Measurements from ENCODE around the gene COL3A1. TPM values are rescaled to one million over a fixed set of nuclear protein-coding genes. Genes with fewer than 3 reads are reported as not detected.

COL3A1 gene
- total and polyA plus RNA-seq, 2 of the 13 experiments (the other 11 are each of a cell fraction or from before 2014, with no cell fraction given), result 0.04 TPM; not detected in 1

DNA sequence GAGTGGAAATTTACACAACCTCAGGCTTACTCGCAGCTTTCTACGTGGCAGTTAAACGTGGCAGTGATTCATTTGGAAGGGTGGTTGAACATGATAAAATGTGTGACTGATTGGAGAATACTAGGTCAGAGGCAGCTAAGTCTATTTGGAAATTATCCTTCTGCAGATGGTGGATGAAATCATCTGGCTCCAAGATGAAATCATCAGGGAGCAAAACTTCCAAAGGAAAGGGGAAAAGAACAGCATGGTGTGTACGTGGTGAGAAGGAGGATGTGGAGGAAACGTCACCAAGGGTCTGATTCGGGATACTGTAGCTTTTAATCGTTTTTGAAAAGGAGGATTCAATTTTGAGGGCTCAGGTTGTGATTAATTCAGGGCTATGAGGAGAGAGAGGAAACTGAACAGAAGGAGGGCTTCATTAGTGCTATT is 47.9 kb downstream of the COL3A1 start:
- DNase-seq (ENCODE audit: low spot score) (no peak), FAIRE-seq (no peak), ATAC-seq (no peak)
- no peak overlapping the region for H3K27ac ChIP-seq (ENCODE audit: extremely low read length, insufficient read depth, low read length)
- no peak overlapping the region for H2AFZ ChIP-seq (ENCODE audit: low read length)
- WGBS (ENCODE audit: low lambda C conversion rate), result 29% methylated on average over 7 of the region's 7 CpGs
- no peak overlapping the region for H3K4me3 ChIP-seq (replicated peaks in 1 of 3; ENCODE audit: insufficient read depth in 1 of 3, low read depth in 2 of 3, low read length in 3 of 3)
- no peaks in the 10 kb centered on the region for H3K36me3 ChIP-seq (replicated peaks in 1 of 2; ENCODE audit: control insufficient read depth in 1 of 2, insufficient read depth in 2 of 2, low read length in 2 of 2)
- in situ Hi-C loops (cut with HindIII; ENCODE audit: extremely low pct_ligation_motif_present, low pct_unique_long_range_greater_than_20kb) (no loop called here), intact Hi-C loops (cut with micrococcal nuclease; ENCODE audit: unreplicated experiment) (no loop called here)
- H3K9ac ChIP-seq (ENCODE audit: insufficient read depth, low read depth, low read length), result no peak overlapping the region
- H3K79me2 ChIP-seq (ENCODE audit: insufficient read depth, low read length), result no peaks in the 10 kb centered on the region
- no peaks in the 10 kb centered on the region for H3K27me3 ChIP-seq (ENCODE audit: control insufficient read depth in 1 of 2, insufficient read depth in 2 of 2, low read length in 2 of 2)
- ChIA-PET POLR2A (no interaction called here), CTCF (ENCODE audit: low intra/inter-chr PET ratio, low total read pairs) (no interaction called here)
- no TSS peak for BruUV-seq (replicated peaks)
- TF ChIP-seq KLF6 (CRISPR knock-in tag; IDR thresholded peaks at IDR 0.05) (no peak), ZNF484 (CRISPR knock-in tag; IDR thresholded peaks at IDR 0.05; ENCODE audit: borderline replicate concordance, low read depth) (no peak)
- TF ChIP-seq, protein P1, sequence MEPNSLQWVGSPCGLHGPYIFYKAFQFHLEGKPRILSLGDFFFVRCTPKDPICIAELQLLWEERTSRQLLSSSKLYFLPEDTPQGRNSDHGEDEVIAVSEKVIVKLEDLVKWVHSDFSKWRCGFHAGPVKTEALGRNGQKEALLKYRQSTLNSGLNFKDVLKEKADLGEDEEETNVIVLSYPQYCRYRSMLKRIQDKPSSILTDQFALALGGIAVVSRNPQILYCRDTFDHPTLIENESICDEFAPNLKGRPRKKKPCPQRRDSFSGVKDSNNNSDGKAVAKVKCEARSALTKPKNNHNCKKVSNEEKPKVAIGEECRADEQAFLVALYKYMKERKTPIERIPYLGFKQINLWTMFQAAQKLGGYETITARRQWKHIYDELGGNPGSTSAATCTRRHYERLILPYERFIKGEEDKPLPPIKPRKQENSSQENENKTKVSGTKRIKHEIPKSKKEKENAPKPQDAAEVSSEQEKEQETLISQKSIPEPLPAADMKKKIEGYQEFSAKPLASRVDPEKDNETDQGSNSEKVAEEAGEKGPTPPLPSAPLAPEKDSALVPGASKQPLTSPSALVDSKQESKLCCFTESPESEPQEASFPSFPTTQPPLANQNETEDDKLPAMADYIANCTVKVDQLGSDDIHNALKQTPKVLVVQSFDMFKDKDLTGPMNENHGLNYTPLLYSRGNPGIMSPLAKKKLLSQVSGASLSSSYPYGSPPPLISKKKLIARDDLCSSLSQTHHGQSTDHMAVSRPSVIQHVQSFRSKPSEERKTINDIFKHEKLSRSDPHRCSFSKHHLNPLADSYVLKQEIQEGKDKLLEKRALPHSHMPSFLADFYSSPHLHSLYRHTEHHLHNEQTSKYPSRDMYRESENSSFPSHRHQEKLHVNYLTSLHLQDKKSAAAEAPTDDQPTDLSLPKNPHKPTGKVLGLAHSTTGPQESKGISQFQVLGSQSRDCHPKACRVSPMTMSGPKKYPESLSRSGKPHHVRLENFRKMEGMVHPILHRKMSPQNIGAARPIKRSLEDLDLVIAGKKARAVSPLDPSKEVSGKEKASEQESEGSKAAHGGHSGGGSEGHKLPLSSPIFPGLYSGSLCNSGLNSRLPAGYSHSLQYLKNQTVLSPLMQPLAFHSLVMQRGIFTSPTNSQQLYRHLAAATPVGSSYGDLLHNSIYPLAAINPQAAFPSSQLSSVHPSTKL (CRISPR knock-in tag; IDR thresholded peaks at IDR 0.05), result no peak
- H3K4me2 ChIP-seq (ENCODE audit: low read depth, low read length), result no peak overlapping the region
- no peaks in the 10 kb centered on the region for H4K20me1 ChIP-seq (ENCODE audit: insufficient read depth, low read length)
- H3K9me3 ChIP-seq (ENCODE audit: low read length), result no peaks in the 10 kb centered on the region
- H3K4me1 ChIP-seq (ENCODE audit: insufficient read depth, low read length), result no peaks in the 10 kb centered on the region

DNA sequence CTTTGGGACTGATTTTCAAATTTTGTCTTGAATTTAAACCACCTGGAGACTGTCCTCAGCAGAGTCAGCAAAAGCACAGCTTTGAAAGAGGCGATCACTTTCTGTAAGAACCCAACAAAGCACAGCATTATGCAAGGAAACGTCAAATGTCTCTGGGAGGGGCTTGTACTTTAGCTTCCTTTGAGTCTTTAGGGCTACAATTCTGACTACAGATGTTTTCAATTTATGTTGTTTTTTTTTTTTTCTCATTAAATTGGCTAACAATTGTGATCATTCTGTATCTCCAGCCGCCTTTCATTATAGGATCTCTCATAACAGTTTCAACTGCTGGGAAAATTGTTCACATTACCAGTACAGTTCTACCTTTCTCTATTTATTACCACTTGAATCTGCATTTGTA is 48.3 kb downstream of the COL3A1 start:
- no peaks in the 10 kb centered on the region for H4K20me1 ChIP-seq (ENCODE audit: insufficient read depth, low read length)
- no peaks in the 10 kb centered on the region for H3K9me3 ChIP-seq (ENCODE audit: low read length)
- in situ Hi-C loops (cut with HindIII; ENCODE audit: extremely low pct_ligation_motif_present, low pct_unique_long_range_greater_than_20kb) (no loop called here), intact Hi-C loops (cut with micrococcal nuclease; ENCODE audit: unreplicated experiment) (no loop called here)
- POLR2A ChIA-PET, result no interaction called here
- H3K4me2 ChIP-seq (ENCODE audit: low read depth, low read length), result no peak overlapping the region
- no peak overlapping the region for H3K27ac ChIP-seq (ENCODE audit: extremely low read length, insufficient read depth, low read length)
- H2AFZ ChIP-seq (ENCODE audit: low read length), result no peak overlapping the region
- H3K9ac ChIP-seq (ENCODE audit: insufficient read depth, low read depth, low read length), result no peak overlapping the region
- no peak for DNase-seq (ENCODE audit: low spot score)
- TF ChIP-seq KDM5B (CRISPR knock-in tag; IDR thresholded peaks at IDR 0.05; ENCODE audit: borderline replicate concordance), result no peak
- TF ChIP-seq ZNF180 (CRISPR knock-in tag; IDR thresholded peaks at IDR 0.05; ENCODE audit: borderline replicate concordance, low read depth), result no peak
- TF ChIP-seq, protein P2, sequence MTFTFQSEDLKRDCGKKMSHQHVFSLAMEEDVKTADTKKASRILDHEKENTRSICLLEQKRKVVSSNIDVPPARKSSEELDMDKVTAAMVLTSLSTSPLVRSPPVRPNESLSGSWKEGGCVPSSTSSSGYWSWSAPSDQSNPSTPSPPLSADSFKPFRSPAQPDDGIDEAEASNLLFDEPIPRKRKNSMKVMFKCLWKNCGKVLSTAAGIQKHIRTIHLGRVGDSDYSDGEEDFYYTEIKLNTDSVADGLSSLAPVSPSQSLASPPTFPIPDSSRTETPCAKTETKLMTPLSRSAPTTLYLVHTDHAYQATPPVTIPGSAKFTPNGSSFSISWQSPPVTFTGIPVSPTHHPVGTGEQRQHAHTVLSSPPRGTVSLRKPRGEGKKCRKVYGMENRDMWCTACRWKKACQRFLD (CRISPR knock-in tag; IDR thresholded peaks at IDR 0.05; ENCODE audit: borderline replicate concordance), result no peak
- TF ChIP-seq MBNL3 (CRISPR knock-in tag; conservative IDR thresholded peaks at IDR 0.05), result no peak
- no peak for TF ChIP-seq HCFC1 (IDR thresholded peaks at IDR 0.05; ENCODE audit: low read depth, low read length)
- no peak for TF ChIP-seq ZNF790 (CRISPR knock-in tag; IDR thresholded peaks at IDR 0.05; ENCODE audit: borderline replicate concordance)
- no peak for TF ChIP-seq CENPT (CRISPR knock-in tag; IDR thresholded peaks at IDR 0.05; ENCODE audit: low read depth)
- TF ChIP-seq PHF8 (CRISPR knock-in tag; IDR thresholded peaks at IDR 0.05), result no peak
- no peak for TF ChIP-seq ZNF552 (CRISPR knock-in tag; IDR thresholded peaks at IDR 0.05; ENCODE audit: borderline replicate concordance)
- TF ChIP-seq ZSCAN12 (CRISPR knock-in tag; IDR thresholded peaks at IDR 0.05), result no peak
- no peak for TF ChIP-seq ZNF136 (CRISPR knock-in tag; IDR thresholded peaks at IDR 0.05; ENCODE audit: low read depth)
- no peak for TF ChIP-seq IKZF1 (IDR thresholded peaks at IDR 0.05)
- H3K79me2 ChIP-seq (ENCODE audit: insufficient read depth, low read length), result no peaks in the 10 kb centered on the region
- ATAC-seq, result no peak
- no peak overlapping the region for H3K4me3 ChIP-seq (replicated peaks in 1 of 3; ENCODE audit: insufficient read depth in 1 of 3, low read depth in 2 of 3, low read length in 3 of 3)
- H3K27me3 ChIP-seq (ENCODE audit: control insufficient read depth in 1 of 2, insufficient read depth in 2 of 2, low read length in 2 of 2), result no peaks in the 10 kb centered on the region
- no TSS peak for BruUV-seq (replicated peaks)
- H3K36me3 ChIP-seq (replicated peaks in 1 of 2; ENCODE audit: control insufficient read depth in 1 of 2, insufficient read depth in 2 of 2, low read length in 2 of 2), result no peaks in the 10 kb centered on the region
- no peak for FAIRE-seq
- CTCF ChIA-PET (ENCODE audit: low intra/inter-chr PET ratio, low total read pairs), result no interaction called here
- 20% methylated on average over 3 of the region's 3 CpGs for WGBS (ENCODE audit: low lambda C conversion rate)
- H3K4me1 ChIP-seq (ENCODE audit: insufficient read depth, low read length), result no peaks in the 10 kb centered on the region
